K562 (cell line): ENCODE data around the gene CNTROB. TPM values are rescaled to one million over a fixed set of nuclear protein-coding genes. Genes with fewer than 3 reads are reported as not detected.

Experiments used
- ATAC-seq: fragments of 200-7000 bp; cut with Tn5 transposase; 3 replicates; pipeline ENCODE4 v1.9.1; 2020; ENCODE audit warnings: moderate library complexity
- BruUV-seq: library from RNA; stranded (reverse); fragments of 400-500 nt; replicated peaks from 2 replicates; lab custom pipeline; 2021; lab: Mats Ljungman, UMichigan
- CTCF ChIA-PET: fragments of 300-600 bp; formaldehyde crosslinking; extraction: SDS; loops from one replicate; lab custom pipeline; 2021; ENCODE audit warnings: low intra/inter-chr PET ratio; lab: Yijun Ruan, JAX
- POLR2A ChIA-PET: fragments of 300-600, 350-650 bp; sonication (Branson Sonifier 250); formaldehyde crosslinking; extraction: SDS; loops from one replicate; lab custom pipeline; 2021; ENCODE audit warnings: antibody characterized with exemption, inconsistent platforms; lab: Yijun Ruan, JAX
- DNase-seq, 4 experiments: peaks; one replicate each; pipeline versions ENCODE4 v3.0.0 to v3.0.0-alpha.2; 2011 to 2018; ENCODE audit warnings: low spot score in 3 of 4, mixed read lengths in 3 of 4; ENCODE audit errors: extremely low read depth in 1 of 4
- FAIRE-seq: peaks from 2 replicates; lab custom pipeline; 2011; peaks lifted over from hg19 to GRCh38; lab: Jason Lieb, UNC
- H2AFZ ChIP-seq: 2 replicates; pipeline ENCODE4 v1.6.0; 2011; ENCODE audit warnings: low read depth, low read length, control low read depth, inconsistent platforms
- H3K27ac ChIP-seq: fragments of 200-600 bp; 3 replicates; pipeline ENCODE4 v1.8.0; 2011; ENCODE audit warnings: low read depth, mild to moderate bottlenecking, control low read depth, inconsistent platforms, low read length, moderate library complexity, mixed read lengths; ENCODE audit errors: extremely low read depth
- H3K27me3 ChIP-seq, 2 experiments: fragments of 300-600 bp in 1 of 2; 2 replicates in 1 of 2; 3 replicates in 1 of 2; pipeline versions ENCODE4 v1.6.0 to v1.8.0; 2011; ENCODE audit warnings: inconsistent platforms in 2 of 2, low read length in 2 of 2, mild to moderate bottlenecking in 1 of 2, mixed read lengths in 1 of 2, moderate library complexity in 1 of 2; ENCODE audit not compliant: control insufficient read depth in 2 of 2, insufficient read depth in 2 of 2
- H3K36me3 ChIP-seq: fragments of 300-600 bp; 3 replicates; pipeline ENCODE4 v1.8.0; 2011; ENCODE audit warnings: mild to moderate bottlenecking, low read length, inconsistent platforms; ENCODE audit not compliant: control insufficient read depth, insufficient read depth
- H3K4me1 ChIP-seq, 2 experiments: fragments of 200-600 bp in 1 of 2; replicated peaks in 1 of 2; 2 replicates in 1 of 2; 3 replicates in 1 of 2; pipeline versions ENCODE4 v1.5.1 to v1.8.0; 2011; ENCODE audit warnings: inconsistent platforms in 2 of 2, low read length in 2 of 2, mild to moderate bottlenecking in 1 of 2, mixed read lengths in 1 of 2, moderate library complexity in 1 of 2; ENCODE audit not compliant: control insufficient read depth in 2 of 2, insufficient read depth in 2 of 2
- H3K4me2 ChIP-seq: 2 replicates; pipeline ENCODE4 v1.6.1; 2011; ENCODE audit warnings: low read length, control low read depth, inconsistent platforms, mixed read lengths; ENCODE audit not compliant: insufficient read depth
- H3K4me3 ChIP-seq: fragments of 200-600 bp; sonication (generic), shearing (Covaris generic); 2 replicates; pipeline ENCODE4 v1.5.1; 2016; ENCODE audit warnings: control low read depth, inconsistent platforms
- H3K79me2 ChIP-seq: fragments of 200-600 bp; 3 replicates; pipeline ENCODE4 v1.8.0; 2011; ENCODE audit warnings: low read length, inconsistent platforms; ENCODE audit not compliant: control insufficient read depth, insufficient read depth
- H3K9ac ChIP-seq, 2 experiments: 2 replicates each; pipeline versions ENCODE4 v1.6.0 to v1.6.1; 2011; ENCODE audit warnings: low read depth in 2 of 2, low read length in 2 of 2, control low read depth in 1 of 2, inconsistent platforms in 1 of 2, mild to moderate bottlenecking in 1 of 2, mixed read lengths in 1 of 2; ENCODE audit not compliant: insufficient read depth in 1 of 2
- H3K9me1 ChIP-seq: one replicate; pipeline ENCODE4 v1.6.0; 2011; ENCODE audit warnings: inconsistent platforms, mild to moderate bottlenecking, low read length, moderate library complexity; ENCODE audit not compliant: control insufficient read depth, insufficient read depth
- H3K9me3 ChIP-seq: replicated peaks from 2 replicates; pipeline ENCODE4 v1.5.1; 2011; ENCODE audit warnings: low read depth, low read length, inconsistent platforms; ENCODE audit not compliant: control insufficient read depth, insufficient read depth
- H4K20me1 ChIP-seq: replicated peaks from 2 replicates; pipeline ENCODE4 v1.6.1; 2011; ENCODE audit warnings: low read length, inconsistent platforms, mixed read lengths; ENCODE audit not compliant: control insufficient read depth, insufficient read depth
- BCOR ChIP-seq: fragments of 450-650 bp; IDR thresholded peaks from 2 replicates; pipeline ENCODE4 v1.6.1; 2016
- KAT8 ChIP-seq: fragments of 450-650 bp; IDR thresholded peaks from 2 replicates; pipeline ENCODE4 v1.6.1; 2016; ENCODE audit warnings: low read depth, mild to moderate bottlenecking
- KLF16 ChIP-seq: IDR thresholded peaks from 2 replicates; pipeline ENCODE4 v1.6.1; 2016; ENCODE audit warnings: antibody characterized with exemption
- KLF6 ChIP-seq: fragments of 250-450 bp; sonication (Bioruptor Pico); IDR thresholded peaks from 2 replicates; pipeline ENCODE4 v1.4.0; 2020; ENCODE audit warnings: mild to moderate bottlenecking, moderate library complexity, borderline replicate concordance
- MECOM ChIP-seq: fragments of 250-450 bp; sonication (Bioruptor Pico); IDR thresholded peaks from 2 replicates; pipeline ENCODE4 v1.8.0; 2022; ENCODE audit warnings: inconsistent platforms
- MEIS2 ChIP-seq: fragments of 450-650 bp; IDR thresholded peaks from 2 replicates; pipeline ENCODE4 v1.6.1; 2014; ENCODE audit warnings: mild to moderate bottlenecking; ENCODE audit not compliant: partially characterized antibody
- PHF8 ChIP-seq: fragments of 200-600 bp; sonication (generic); IDR thresholded peaks from 2 replicates; pipeline ENCODE4 v1.6.1; 2012; ENCODE audit warnings: mixed run types, mild to moderate bottlenecking, inconsistent platforms, low read length, moderate library complexity, borderline replicate concordance
- POLR2A ChIP-seq: fragments of 450-650 bp; conservative IDR thresholded peaks from 2 replicates; pipeline ENCODE4 v1.6.1; 2016
- TFE3 ChIP-seq: fragments of 450-650 bp; formaldehyde crosslinking; IDR thresholded peaks from 2 replicates; pipeline ENCODE4 v1.4.0; 2020; ENCODE audit warnings: mild to moderate bottlenecking, mixed read lengths
- ZBTB11 ChIP-seq, 3 experiments: fragments of 200-800 bp in 1 of 3; fragments of 250-450 bp in 1 of 3; fragments of 450-650 bp in 1 of 3; sonication (Bioruptor Pico) in 1 of 3; sonication (Bioruptor generic) in 1 of 3; formaldehyde crosslinking in 1 of 3; IDR thresholded peaks; 2 replicates each; pipeline versions ENCODE4 v1.6.1 to v1.8.0; 2016 to 2022; ENCODE audit warnings: mild to moderate bottlenecking in 2 of 3, missing genetic modification characterization in 2 of 3, missing compliant biosample characterization in 1 of 3, moderate library complexity in 1 of 3
- ZC3H11A ChIP-seq: IDR thresholded peaks from 2 replicates; pipeline ENCODE4 v1.6.1; 2012; ENCODE audit warnings: low read depth, low read length, improper control_type of control experiment
- ZFP30 ChIP-seq: fragments of 250-450 bp; sonication (Bioruptor Pico); IDR thresholded peaks from 2 replicates; pipeline ENCODE4 v1.8.0; 2022; ENCODE audit warnings: moderate library complexity, mild to moderate bottlenecking, inconsistent platforms, borderline replicate concordance
- ZNF23 ChIP-seq: fragments of 250-450 bp; sonication (Bioruptor Pico); IDR thresholded peaks from 2 replicates; pipeline ENCODE4 v1.4.0; 2020; ENCODE audit warnings: mild to moderate bottlenecking
- WGBS: fragments of 100-300 bp; shearing (Covaris generic); methylation state at CpG from one replicate; pipeline ENCODE4 v1.1.6; 2016; ENCODE audit warnings: low coverage, mixed read lengths; ENCODE audit not compliant: insufficient coverage; ENCODE audit errors: missing lambda C conversion rate; 5-methylcytosine and 5-hydroxymethylcytosine counted together
- in situ Hi-C: fragments of 300-500 bp; cut with MboI; formaldehyde crosslinking; loops from 4 replicates; pipeline ENCODE4 v1.15.0; 2018; ENCODE audit warnings: inconsistent platforms, mixed read lengths
- intact Hi-C: fragments of 100-400 bp; cut with micrococcal nuclease; formaldehyde crosslinking; loops from 2 replicates; pipeline ENCODE4 v1.14.2; 2022
- polyA plus RNA-seq, 8 experiments: library from polyadenylated mRNA; depleted of rRNA in 4 of 8; stranded (reverse) in 5 of 8; unstranded in 3 of 8; fragments of >200 nt; fragmentation: Nextera tagmentation in 2 of 8; fragmentation: Illumina TruSeq in 1 of 8; extraction: Ambion mirVana in 2 of 8; extraction: Trizol in 1 of 8; gene quantifications; 2 replicates each; pipeline versions ENCODE4 v1.2.1 to v1.2.3, GENCODE V29; 2011 to 2014; ENCODE audit warnings: inconsistent platforms in 1 of 8, missing spikeins in 1 of 8
- total RNA-seq, 7 experiments: library from RNA; depleted of rRNA in 6 of 7; stranded (reverse); fragments of >200 nt in 6 of 7; fragmentation: Illumina TruSeq in 2 of 7; extraction: Trizol in 2 of 7; gene quantifications; 2 replicates each; pipeline versions ENCODE4 v1.2.1 to v1.2.3, GENCODE V29; 2011 to 2021; ENCODE audit warnings: low replicate concordance in 1 of 7

The CNTROB gene
- total and polyA plus RNA-seq, 9 of the 15 experiments (the other 6 are each of a cell fraction or from before 2014, with no cell fraction given): 1.9 to 33.3 (median 23.0) TPM

DNA sequence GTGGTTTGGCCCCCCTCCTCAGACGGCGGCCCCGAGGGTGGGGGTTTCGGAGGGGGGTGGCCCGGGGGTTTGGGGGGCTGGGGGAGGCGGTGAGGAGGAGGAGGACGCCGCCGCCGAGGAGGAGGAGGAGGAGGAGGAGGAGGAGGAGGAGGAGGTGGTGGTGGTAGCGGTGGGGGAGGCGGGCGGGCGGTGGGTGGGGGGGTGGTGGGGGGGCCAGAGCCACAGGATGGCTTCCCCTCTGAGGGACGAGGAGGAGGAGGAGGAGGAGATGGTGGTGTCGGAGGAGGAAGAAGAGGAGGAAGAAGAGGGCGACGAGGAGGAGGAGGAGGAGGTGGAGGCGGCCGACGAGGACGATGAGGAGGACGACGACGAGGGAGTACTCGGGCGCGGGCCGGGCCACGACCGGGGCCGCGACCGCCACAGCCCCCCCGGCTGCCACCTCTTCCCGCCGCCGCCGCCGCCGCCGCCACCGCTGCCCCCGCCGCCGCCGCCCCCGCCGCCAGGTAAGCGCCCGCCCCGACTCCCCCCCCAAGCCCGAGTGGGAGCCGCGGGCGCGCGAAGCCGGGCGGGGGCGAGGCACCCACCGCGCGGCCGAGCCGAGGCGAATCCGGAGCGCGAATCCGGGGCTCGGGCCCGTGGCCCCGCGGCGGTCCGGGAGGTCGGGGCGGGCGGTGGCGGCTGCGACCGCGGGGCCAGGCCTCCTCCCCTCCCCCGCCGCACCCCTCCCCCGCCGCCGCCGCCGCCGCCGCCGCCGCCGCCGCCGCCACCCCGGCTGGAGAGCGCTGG lies 47.2 kb upstream of the CNTROB start (continued):
- TF ChIP-seq ZBTB11 (CRISPR knock-in tag; IDR thresholded peaks at IDR 0.05): 0 out of 6 replicates have a peak, but pooled peaks of 1 of the 3 experiments have one; percentile 24

DNA sequence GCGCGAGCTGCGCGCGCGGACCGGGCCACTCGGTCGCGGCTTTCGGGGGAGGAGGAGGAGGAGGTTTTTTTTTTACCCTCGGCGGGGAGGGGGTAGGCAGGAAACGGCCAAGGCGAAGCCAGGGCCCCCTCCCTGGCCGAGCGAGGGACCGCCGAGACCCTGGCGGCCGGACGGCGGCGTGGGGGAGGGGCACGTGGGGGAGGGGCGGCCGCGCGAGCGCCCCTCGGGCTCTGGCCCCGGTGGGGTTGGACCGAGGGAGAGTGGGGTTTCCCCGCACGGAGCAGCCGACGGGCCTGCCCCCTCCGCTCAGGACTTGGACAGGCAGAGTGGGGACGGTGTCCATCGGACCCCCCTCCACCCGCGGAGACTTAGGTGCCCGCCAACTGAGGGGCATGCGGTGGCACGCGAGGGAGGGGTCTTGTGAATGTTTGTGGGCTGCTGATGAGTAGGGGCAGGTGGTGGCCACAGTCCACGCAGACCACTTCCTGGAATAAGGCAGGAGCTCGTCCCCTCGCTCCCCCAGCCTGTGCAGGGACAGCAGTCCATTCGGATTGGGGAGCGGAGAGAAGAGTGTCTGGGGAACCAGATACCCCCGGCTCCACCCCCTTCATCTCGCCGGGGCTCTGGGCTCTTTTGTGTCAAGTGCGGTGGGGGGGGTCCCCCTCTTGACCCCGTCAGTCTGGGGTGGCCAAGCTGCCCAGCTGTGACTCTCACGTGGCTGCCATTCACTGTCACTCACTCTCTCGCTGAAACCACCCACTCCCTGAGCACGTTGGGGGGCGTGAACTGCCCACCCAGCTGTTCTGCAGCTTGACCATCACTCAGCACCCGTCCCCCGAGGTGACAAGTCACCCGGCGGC lies 46.4 kb upstream of the CNTROB start:
- POLR2A ChIA-PET: interaction anchor here (0.7 to 1.0 kb wide), 3 partner anchors 12 to 188 kb away, joined by 3 read pairs; no protein-coding TSS in a partner anchor
- under 1% methylated on average over 18 of the region's 64 CpGs for WGBS
- TF ChIP-seq PHF8 (peak; percentile 50; the same call in 1 of the 2 replicates), KLF6 (no peak), ZC3H11A (no peak), KAT8 (no peak), KLF16 (no peak), POLR2A (peak; percentile 74), ZNF23 (CRISPR knock-in tag) (no peak), MEIS2 (peak; percentile 93), ZFP30 (CRISPR knock-in tag) (no peak), BCOR (no peak), TFE3 (no peak), MECOM (no peak)

More for the DNA sequence above, 46.4 kb upstream of the CNTROB start:
- intact Hi-C loops (loop anchor here (2.0 kb wide), 1 partner anchor 29 kb away; the partner anchor contains the start of gene NAA38), in situ Hi-C loops (no loop called here)
- no peak for FAIRE-seq
- Histone ChIP-seq H3K4me3 (peak overlapping the region; percentile 66), H2AFZ (peak overlapping the region; percentile 66), H3K27me3 (no peaks in the 10 kb centered on the region), H3K9ac (peak overlapping the region; percentile 86 to 97), H3K9me3 (no peaks in the 10 kb centered on the region), H3K27ac (peak overlapping the region; percentile 97), H3K4me1 (peaks cover 38% of the 10 kb centered on the region in 2 experiments), H3K36me3 (peaks cover 24% of the 10 kb centered on the region; the same call in 1 of the 3 replicates), H4K20me1 (no peaks in the 10 kb centered on the region; the same call in 1 of the 2 replicates), H3K9me1 (peaks cover 3% of the 10 kb centered on the region), H3K4me2 (peak overlapping the region; percentile 92), H3K79me2 (peaks cover 59% of the 10 kb centered on the region)
- no TSS peak for BruUV-seq
- DNase-seq: peak; percentile 55 to 82 (median 70)
- CTCF ChIA-PET: no interaction called here
- ATAC-seq: peak; percentile 68
